Prostate gland (tissue), 2 donors: ENCODE measurements around the gene COL5A1. TPM values are rescaled to one million over a fixed set of nuclear protein-coding genes. Genes with fewer than 3 reads are reported as not detected.

Source experiments
- DNase-seq: peaks from one replicate; pipeline ENCODE4 v3.0.0-alpha.2; 2019; ENCODE audit warnings: low spot score
- H3K27ac ChIP-seq, 2 donors: fragments of 200-600 bp; sonication (generic); 2 replicates each; pipeline ENCODE4 v1.5.1; 2017 to 2019
- H3K27me3 ChIP-seq: fragments of 200-600 bp; sonication (generic); replicated peaks from 2 replicates; pipeline ENCODE4 v1.5.1; 2019; ENCODE audit not compliant: insufficient read depth
- H3K36me3 ChIP-seq, 2 donors: fragments of 200-600 bp; sonication (generic); 1 replicate in 1 of 2; 2 replicates in 1 of 2; pipeline versions ENCODE4 v1.5.1 to v1.8.1; 2017 to 2019
- H3K4me1 ChIP-seq: fragments of 200-600 bp; sonication (generic); replicated peaks from 2 replicates; pipeline ENCODE4 v1.5.1; 2019
- H3K4me3 ChIP-seq, 2 donors: fragments of 200-600 bp; sonication (generic); 2 replicates each; pipeline ENCODE4 v1.5.1; 2017 to 2019
- H3K9me3 ChIP-seq: fragments of 200-600 bp; sonication (generic); 2 replicates; pipeline ENCODE4 v1.5.1; 2017
- CTCF ChIP-seq, 4 experiments: fragments of 200-600 bp in 2 of 4; fragments of 450-650 bp in 2 of 4; sonication (generic) in 2 of 4; IDR thresholded peaks; 1 replicate in 3 of 4; 2 replicates in 1 of 4; pipeline ENCODE4 v1.5.1; 2016 to 2019; ENCODE audit warnings: antibody characterized with exemption in 4 of 4, mild to moderate bottlenecking in 2 of 4, moderate library complexity in 2 of 4
- POLR2A ChIP-seq: fragments of 450-650 bp; IDR thresholded peaks from one replicate; pipeline ENCODE4 v1.6.1; 2016; ENCODE audit warnings: antibody characterized with exemption, mild to moderate bottlenecking
- POLR2AphosphoS5 ChIP-seq: sonication (generic); formaldehyde crosslinking; IDR thresholded peaks from one replicate; pipeline ENCODE4 v1.6.1; 2017; ENCODE audit warnings: antibody characterized with exemption
- whole genome bisulfite sequencing: methylation state at CpG from one replicate; pipeline ENCODE4 v1.1.5; 2018; 5-methylcytosine and 5-hydroxymethylcytosine counted together
- intact Hi-C: fragments of 100-400 bp; cut with DNase I; formaldehyde crosslinking; loops from one replicate; pipeline ENCODE4 v1.14.2; 2022
- total RNA-seq, 2 donors: library from RNA; depleted of rRNA; stranded (reverse); fragments of >200 nt; gene quantifications; one replicate each; pipeline ENCODE4 v1.1.0, GENCODE V29; 2016

Gene COL5A1
- total RNA-seq, 2 donors from 2014 or later: 16.9 to 36.0 TPM

- 80% methylated on average over 6 of the region's 6 CpGs for WGBS
- Histone ChIP-seq H3K9me3 (no peaks in the 10 kb centered on the region), H3K4me3 (no peak overlapping the region), H3K36me3 (no peaks in the 10 kb centered on the region), H3K27ac (no peak overlapping the region), H3K4me1 (no peaks in the 10 kb centered on the region), H3K27me3 (no peaks in the 10 kb centered on the region)
- TF ChIP-seq POLR2AphosphoS5: no peak
- no peak for TF ChIP-seq CTCF (IDR thresholded peaks at IDR 0.05)
- no peak for TF ChIP-seq POLR2A
- no peak for DNase-seq
- intact Hi-C loops: no loop called here
Observed at GRCh38 chr9:134676886-134677285, 35.3 kb downstream of the COL5A1 start.

GRCh38 chr9:134677743-134678142 is 36.1 kb downstream of the COL5A1 start:
- Histone ChIP-seq H3K4me3 (no peak overlapping the region), H3K27ac (no peak overlapping the region), H3K36me3 (no peaks in the 10 kb centered on the region), H3K4me1 (no peaks in the 10 kb centered on the region), H3K9me3 (no peaks in the 10 kb centered on the region), H3K27me3 (no peaks in the 10 kb centered on the region)
- WGBS: 93% methylated on average over 11 of the region's 11 CpGs
- intact Hi-C loops: no loop called here
- no peak for DNase-seq
- no peak for TF ChIP-seq CTCF (IDR thresholded peaks at IDR 0.05)
- no peak for TF ChIP-seq POLR2AphosphoS5
- TF ChIP-seq POLR2A: no peak

- DNase-seq: no peak
- Histone ChIP-seq H3K4me1 (no peaks in the 10 kb centered on the region), H3K27ac (no peak overlapping the region)
Observed at GRCh38 chr9:134678206-134678605, 36.6 kb downstream of the COL5A1 start.

GRCh38 chr9:134678666-134679443 is 37.3 kb downstream of the COL5A1 start:
- no peaks in the 10 kb centered on the region for H3K4me1 ChIP-seq
- H3K4me3 ChIP-seq: no peak overlapping the region
- TF ChIP-seq CTCF (IDR thresholded peaks at IDR 0.05): no peak
- TF ChIP-seq POLR2A: no peak
- no peak for TF ChIP-seq POLR2AphosphoS5
- H3K27me3 ChIP-seq: no peaks in the 10 kb centered on the region
- H3K36me3 ChIP-seq: no peaks in the 10 kb centered on the region
- intact Hi-C loops: no loop called here
- DNase-seq: no peak
- 66% methylated on average over 16 of the region's 17 CpGs for WGBS
- no peak overlapping the region for H3K27ac ChIP-seq
- H3K9me3 ChIP-seq: no peaks in the 10 kb centered on the region

More at GRCh38 chr9:134678206-134678605, 36.6 kb downstream of the COL5A1 start:
- H3K9me3 ChIP-seq: no peaks in the 10 kb centered on the region
- H3K36me3 ChIP-seq: no peaks in the 10 kb centered on the region
- TF ChIP-seq CTCF (IDR thresholded peaks at IDR 0.05): no peak
- TF ChIP-seq POLR2A: no peak
- TF ChIP-seq POLR2AphosphoS5: no peak
- H3K27me3 ChIP-seq: no peaks in the 10 kb centered on the region
- H3K4me3 ChIP-seq: no peak overlapping the region
- WGBS: 86% methylated on average over 5 of the region's 8 CpGs
- intact Hi-C loops: no loop called here
